Heart left ventricle (tissue), 11 donors: ENCODE measurements around the gene PLXNA1. TPM values are rescaled to one million over a fixed set of nuclear protein-coding genes. Genes with fewer than 3 reads are reported as not detected.

Experiments used
- polyA plus RNA-seq, 2 donors: library from polyadenylated mRNA; stranded (reverse); fragments of 200-250 nt; gene quantifications; one replicate each; pipeline ENCODE4 v1.2.3, GENCODE V29; 2013
- total RNA-seq, 9 donors: library from RNA; depleted of rRNA in 2 of 9; stranded (reverse); fragments of >200 nt in 2 of 9; fragmentation: NEBNext Ultra II Directional in 3 of 9; extraction: Animal tissue kit (Norgen Biotek cat#: 25700) in 3 of 9; gene quantifications; one replicate each; pipeline versions ENCODE4 v1.1.0 to v1.2.4, GENCODE V29; 2016 to 2023
- donor health status: ischemic (EF 13 %, LVEDD 7.1; RV severe dilation, severe dysfunction).
- donor health status: healthy with polysubstance abuse.
- donor health status: DM: no; HTN: yes; CAD: no.
- donor health status: DM: no; HTN: no; CAD: no.
- donor health status: ischemic (EF 25% LVEDD 5.7; RV mildly dilated, moderate dysfunction).
- donor health status: healthy.
- donor health status: DM: yes; HTN: yes; CAD: no.
- donor health status: PGD.
- donor health status: nonischemic (EF 23%, LVEDD 6.1; RV moderate dilation, normal function).

The PLXNA1 gene
- total and polyA plus RNA-seq, 11 donors = 14.6 to 38.8 (median 29.6) TPM

Other genes with a start within 250 kb of the PLXNA1 start
- gene PRR23E, start 210.0 kb downstream of the PLXNA1 start, total RNA-seq = not detected
- gene PRR23E, start 210.0 kb downstream of the PLXNA1 start, polyA plus RNA-seq = not detected